Measurements from ENCODE around the gene GLYATL3.
"Not testable (repeated sequence)": the region's sequence is repeated elsewhere in the genome, so short reads cannot be mapped to it uniquely, and the experiment has no call there.

The GLYATL3 gene

DNA sequence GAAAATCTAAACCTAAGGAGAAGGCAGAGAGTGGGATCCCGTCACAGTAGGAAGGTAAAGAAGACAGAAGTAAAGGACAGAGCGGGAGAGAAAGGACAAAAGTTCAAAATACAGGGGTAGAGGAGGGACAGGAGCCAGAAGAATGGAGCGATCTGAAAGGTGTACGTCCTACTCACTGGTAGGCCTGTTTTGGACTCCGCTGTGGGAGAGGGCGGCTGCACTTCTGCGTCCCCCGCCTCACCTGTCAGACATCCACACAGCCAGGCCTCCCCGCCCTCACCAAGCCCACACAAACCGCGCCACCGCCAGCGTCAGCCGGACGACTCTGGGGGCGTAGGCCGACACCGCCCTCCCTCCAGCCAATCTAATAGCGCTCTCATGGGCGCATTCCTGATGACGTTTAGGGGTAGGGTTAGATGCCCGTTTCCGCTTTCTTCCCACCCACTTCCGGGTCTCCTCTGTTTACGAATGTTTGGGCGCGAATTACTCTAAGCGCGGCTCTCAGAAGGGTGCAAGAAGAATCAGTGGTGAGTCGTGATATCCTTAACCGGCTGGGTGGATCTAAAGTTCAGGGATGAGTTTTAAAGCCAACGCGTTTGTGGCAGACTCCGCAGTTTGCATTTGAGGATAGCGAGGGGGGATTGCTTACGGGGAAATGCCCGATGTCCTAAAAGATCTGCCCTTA, 36.7 kb upstream of the GLYATL3 start, which contains the start of the genes CENPQ and MMUT:
Gene CENPQ, plus strand, starts transcription at position 444 of the 685 bp plus-strand sequence. CDS start 6,807 bp downstream, outside the sequence.
Gene MMUT, minus strand, starts transcription at position 327 of the 685 bp plus-strand sequence. CDS start 3,787 bp downstream, outside the sequence.
- CTCF ChIA-PET, result no interaction called here
- TF ChIP-seq, protein P1, sequence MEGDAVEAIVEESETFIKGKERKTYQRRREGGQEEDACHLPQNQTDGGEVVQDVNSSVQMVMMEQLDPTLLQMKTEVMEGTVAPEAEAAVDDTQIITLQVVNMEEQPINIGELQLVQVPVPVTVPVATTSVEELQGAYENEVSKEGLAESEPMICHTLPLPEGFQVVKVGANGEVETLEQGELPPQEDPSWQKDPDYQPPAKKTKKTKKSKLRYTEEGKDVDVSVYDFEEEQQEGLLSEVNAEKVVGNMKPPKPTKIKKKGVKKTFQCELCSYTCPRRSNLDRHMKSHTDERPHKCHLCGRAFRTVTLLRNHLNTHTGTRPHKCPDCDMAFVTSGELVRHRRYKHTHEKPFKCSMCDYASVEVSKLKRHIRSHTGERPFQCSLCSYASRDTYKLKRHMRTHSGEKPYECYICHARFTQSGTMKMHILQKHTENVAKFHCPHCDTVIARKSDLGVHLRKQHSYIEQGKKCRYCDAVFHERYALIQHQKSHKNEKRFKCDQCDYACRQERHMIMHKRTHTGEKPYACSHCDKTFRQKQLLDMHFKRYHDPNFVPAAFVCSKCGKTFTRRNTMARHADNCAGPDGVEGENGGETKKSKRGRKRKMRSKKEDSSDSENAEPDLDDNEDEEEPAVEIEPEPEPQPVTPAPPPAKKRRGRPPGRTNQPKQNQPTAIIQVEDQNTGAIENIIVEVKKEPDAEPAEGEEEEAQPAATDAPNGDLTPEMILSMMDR (IDR thresholded peaks at IDR 0.05; ENCODE audit: control extremely low read depth, extremely low read depth, low read depth, missing control alignments), result no peak
- POLR2A ChIA-PET, result no interaction called here
- DNase-seq (ENCODE audit: extremely low spot score), result peak; percentile 90

DNA sequence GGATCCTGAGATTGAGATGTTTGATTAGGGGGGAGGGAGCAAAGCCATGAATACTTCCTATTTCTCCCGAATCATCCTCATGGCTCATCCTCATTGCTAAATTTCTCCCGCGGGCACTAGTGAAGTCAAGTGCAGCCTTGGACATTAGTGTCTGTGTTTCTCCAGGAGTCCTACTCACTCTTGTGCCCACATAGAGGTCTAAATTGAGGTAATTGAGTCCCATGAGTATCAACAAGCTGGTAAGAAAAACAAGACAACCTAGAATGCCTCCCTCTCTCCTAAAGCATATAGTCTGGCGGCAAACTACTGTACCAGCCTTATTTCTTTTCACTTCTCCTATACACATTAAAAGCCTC, 36.1 kb upstream of the GLYATL3 start:
- no peak for DNase-seq (ENCODE audit: extremely low spot score)

DNA sequence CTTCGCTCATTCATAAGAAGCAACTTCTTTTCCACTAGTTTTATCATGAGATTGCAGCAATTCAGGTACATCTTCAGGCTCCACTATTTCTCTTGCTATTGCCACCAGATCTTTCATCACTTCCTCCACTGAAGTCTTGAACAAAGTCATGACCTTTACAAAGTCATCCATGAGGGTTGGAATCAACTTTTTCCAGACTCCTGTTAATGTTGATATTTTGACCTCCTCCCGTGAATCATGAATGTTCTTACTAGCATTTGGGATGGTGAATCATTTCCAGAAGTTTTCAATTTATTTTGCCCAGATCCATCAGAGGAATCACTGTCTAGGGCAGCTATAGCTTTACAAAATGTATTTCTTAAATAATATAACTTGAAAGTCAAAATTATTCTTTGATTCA, 35.0 kb upstream of the GLYATL3 start:
- no peak for DNase-seq (ENCODE audit: extremely low spot score)
- TF ChIP-seq, protein P1 (IDR thresholded peaks at IDR 0.05; ENCODE audit: control extremely low read depth, extremely low read depth, low read depth, missing control alignments), result no peak
- ChIA-PET CTCF (interaction anchor here (1.1 to 2.0 kb wide), 2 partner anchors 10 to 20 kb away, joined by 4 to 5 read pairs; no protein-coding TSS in a partner anchor), POLR2A (no interaction called here)

More for the DNA sequence above, 36.1 kb upstream of the GLYATL3 start:
- TF ChIP-seq, protein P1 (IDR thresholded peaks at IDR 0.05; ENCODE audit: control extremely low read depth, extremely low read depth, low read depth, missing control alignments), result no peak
- POLR2A ChIA-PET, result no interaction called here
- CTCF ChIA-PET, result no interaction called here

DNA sequence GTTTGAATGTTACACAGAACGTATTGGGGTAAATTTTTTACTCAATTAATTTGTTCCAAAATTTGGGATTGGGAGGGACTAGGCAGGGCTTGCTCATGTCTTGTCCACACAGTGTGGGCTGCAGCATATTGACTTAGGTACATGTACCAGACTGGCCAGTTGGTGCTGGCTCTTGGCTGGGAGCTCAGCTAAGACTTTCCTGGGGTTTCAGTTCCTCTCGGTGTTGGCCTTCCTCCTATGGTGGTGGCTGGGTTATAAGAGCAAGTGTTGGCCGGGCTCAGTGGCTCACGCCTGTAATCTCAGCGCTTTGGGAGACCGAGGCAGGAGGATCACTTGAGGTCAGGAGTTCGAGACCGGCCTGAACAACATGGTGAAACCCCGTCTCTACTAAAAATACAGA, 31.7 kb upstream of the GLYATL3 start:
- no peak for DNase-seq (ENCODE audit: extremely low spot score)
- TF ChIP-seq, protein P1 (IDR thresholded peaks at IDR 0.05; ENCODE audit: control extremely low read depth, extremely low read depth, low read depth, missing control alignments), result no peak
- POLR2A ChIA-PET, result no interaction called here
- CTCF ChIA-PET, result interaction anchor here (0.8 to 1.5 kb wide), 2 partner anchors 10 kb away, joined by 3 to 4 read pairs; no protein-coding TSS in a partner anchor

DNA sequence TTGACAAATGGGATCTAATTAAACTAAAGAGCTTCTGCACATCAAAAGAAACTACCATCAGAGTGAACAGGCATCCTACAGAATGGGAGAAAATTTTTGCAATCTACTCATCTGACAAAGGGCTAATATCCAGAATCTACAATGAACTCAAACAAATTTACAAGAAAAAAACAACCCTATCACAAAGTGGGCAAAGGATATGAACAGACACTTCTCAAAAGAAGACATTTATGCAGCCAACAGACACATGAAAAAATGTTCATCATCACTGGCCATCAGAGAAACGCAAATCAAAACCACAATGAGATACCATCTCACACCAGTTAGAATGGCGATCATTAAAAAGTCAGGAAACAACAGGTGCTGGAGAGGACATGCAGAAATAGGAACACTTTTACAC, 23.2 kb upstream of the GLYATL3 start:
- CTCF ChIA-PET; DNase-seq (ENCODE audit: extremely low spot score); POLR2A ChIA-PET: not testable (repeated sequence)

DNA sequence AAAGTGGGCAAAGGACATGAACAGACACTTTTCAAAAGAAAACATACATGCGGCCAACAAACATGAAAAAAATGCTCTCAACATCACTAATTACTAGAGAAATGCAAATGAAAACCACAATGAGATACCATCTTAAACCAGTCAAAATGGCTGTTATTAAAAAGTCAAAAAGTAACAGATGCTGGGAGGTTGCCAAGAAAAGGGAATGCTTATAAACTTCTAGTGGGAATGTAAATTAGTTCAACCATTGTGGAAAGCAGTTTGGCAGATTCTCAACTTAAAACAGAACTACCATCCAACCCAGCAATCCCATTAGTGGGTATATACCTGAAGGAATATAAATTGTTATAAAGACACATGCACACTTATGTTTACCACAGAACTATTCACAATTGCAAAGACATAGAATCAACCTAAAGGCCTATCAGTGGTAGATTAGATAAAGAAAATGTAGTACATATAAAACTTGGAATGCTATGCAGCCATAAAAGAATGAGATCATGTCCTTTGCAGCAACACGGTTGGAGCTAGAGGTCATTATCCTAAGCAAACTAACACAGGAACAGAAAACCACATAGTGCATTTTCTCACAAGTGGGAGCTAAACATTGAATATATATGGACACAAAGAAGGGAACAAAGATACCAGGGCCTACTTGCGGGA, 20.3 kb upstream of the GLYATL3 start:
- ChIA-PET CTCF (interaction anchor here (1.5 to 1.6 kb wide), 2 partner anchors 10 to 24 kb away, joined by 3 to 4 read pairs; no protein-coding TSS in a partner anchor), POLR2A (no interaction called here)
- TF ChIP-seq, protein P1 (IDR thresholded peaks at IDR 0.05; ENCODE audit: control extremely low read depth, extremely low read depth, low read depth, missing control alignments), result no peak
- no peak for DNase-seq (ENCODE audit: extremely low spot score)

DNA sequence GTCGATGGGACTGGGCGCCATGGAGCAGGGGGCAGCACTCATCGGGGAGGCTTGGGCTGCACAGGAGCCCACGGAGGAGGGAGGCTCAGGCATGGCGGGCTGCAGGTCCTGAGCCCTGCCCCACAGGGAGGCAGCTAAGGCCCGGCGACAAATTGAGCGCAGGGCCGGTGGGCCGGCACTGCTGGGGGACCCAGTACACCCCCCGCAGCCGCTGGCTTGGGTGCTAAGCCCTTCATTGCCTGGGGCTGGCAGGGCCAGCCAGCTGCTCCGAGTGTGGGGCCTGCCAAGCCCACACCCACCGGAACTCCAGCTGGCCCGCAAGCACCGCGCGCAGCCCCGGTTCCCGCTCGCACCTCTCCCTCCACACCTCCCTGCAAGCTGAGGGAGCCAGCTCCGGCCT, 17.9 kb upstream of the GLYATL3 start:
- POLR2A ChIA-PET; DNase-seq (ENCODE audit: extremely low spot score); CTCF ChIA-PET: not testable (repeated sequence)

DNA sequence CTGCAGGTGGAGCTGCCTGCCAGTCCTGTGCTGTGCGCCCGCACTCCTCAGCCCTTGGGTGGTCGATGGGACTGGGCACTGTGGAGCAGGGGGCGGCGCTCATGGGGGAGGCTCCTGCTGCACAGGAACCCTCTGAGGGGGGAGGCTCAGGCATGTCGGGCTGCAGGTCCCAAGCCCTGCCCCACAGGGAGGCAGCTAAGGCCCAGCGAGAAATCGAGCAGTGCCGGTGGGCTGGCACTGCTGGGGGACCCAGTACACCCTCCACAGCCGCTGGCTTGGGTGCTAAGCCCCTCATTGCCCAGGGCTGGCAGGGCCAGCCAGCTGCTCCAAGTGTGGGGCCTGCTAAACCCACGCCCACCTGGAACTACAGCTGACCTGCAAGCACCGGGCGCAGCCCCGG, 16.3 kb upstream of the GLYATL3 start:
- DNase-seq (ENCODE audit: extremely low spot score); POLR2A ChIA-PET; CTCF ChIA-PET: not testable (repeated sequence)

All from GM10248 (cell line).